ENCODE measurements around the gene NDUFA8.

The NDUFA8 gene

DNA sequence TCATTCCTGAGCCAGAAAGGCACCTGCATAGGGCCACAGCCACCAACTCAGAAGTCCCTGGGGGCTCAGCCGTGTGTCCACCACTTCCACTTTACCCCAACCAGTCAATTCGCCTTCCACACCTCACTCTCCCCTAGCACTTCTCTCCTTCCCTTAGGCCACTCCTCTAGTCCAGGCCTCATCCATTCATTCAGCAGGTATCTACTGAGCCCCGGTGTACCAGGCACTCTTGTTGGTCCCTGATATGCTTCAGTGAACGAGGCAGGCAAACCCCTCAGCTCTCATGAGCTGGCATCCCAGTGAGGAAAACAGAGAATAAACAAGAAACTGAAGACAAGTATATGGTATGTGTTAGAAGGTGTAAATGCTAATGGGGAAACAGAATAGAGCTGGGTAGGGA, 28.7 kb downstream of the NDUFA8 start:
- TF ChIP-seq, protein P1, sequence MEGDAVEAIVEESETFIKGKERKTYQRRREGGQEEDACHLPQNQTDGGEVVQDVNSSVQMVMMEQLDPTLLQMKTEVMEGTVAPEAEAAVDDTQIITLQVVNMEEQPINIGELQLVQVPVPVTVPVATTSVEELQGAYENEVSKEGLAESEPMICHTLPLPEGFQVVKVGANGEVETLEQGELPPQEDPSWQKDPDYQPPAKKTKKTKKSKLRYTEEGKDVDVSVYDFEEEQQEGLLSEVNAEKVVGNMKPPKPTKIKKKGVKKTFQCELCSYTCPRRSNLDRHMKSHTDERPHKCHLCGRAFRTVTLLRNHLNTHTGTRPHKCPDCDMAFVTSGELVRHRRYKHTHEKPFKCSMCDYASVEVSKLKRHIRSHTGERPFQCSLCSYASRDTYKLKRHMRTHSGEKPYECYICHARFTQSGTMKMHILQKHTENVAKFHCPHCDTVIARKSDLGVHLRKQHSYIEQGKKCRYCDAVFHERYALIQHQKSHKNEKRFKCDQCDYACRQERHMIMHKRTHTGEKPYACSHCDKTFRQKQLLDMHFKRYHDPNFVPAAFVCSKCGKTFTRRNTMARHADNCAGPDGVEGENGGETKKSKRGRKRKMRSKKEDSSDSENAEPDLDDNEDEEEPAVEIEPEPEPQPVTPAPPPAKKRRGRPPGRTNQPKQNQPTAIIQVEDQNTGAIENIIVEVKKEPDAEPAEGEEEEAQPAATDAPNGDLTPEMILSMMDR (IDR thresholded peaks at IDR 0.05; ENCODE audit: borderline replicate concordance, control extremely low read depth, extremely low read depth, insufficient read depth, missing control alignments): no peak
- in situ Hi-C loops (cut with MboI; ENCODE audit: low sequenced_read_pairs, unreplicated experiment): no loop called here
- DNase-seq (ENCODE audit: low spot score): no peak

DNA sequence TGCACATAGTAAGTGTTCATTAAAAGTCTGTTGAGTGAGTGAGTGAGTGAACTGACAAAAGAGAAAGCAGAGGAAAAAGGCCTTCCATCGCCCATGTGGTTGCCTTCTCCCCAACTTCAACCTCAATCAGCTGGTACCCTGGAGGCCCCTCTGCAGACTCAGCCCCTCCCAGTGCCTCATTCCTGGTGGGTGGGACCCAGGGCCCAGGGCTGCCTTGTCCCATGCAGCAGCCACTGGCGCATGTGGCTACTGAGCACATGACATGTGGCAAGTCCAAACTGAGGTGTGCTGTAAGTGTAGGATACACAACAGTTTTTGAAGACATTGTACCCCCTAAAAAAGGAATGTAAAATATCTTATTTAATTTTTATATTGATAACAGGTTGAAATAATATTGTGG, 29.6 kb downstream of the NDUFA8 start:
- TF ChIP-seq, protein P1 (IDR thresholded peaks at IDR 0.05; ENCODE audit: borderline replicate concordance, control extremely low read depth, extremely low read depth, insufficient read depth, missing control alignments): no peak
- in situ Hi-C loops (cut with MboI; ENCODE audit: low sequenced_read_pairs, unreplicated experiment): loop anchor here (10.0 kb wide), 1 partner anchor 685 kb away; no protein-coding TSS in a partner anchor
- no peak for DNase-seq (ENCODE audit: low spot score)

DNA sequence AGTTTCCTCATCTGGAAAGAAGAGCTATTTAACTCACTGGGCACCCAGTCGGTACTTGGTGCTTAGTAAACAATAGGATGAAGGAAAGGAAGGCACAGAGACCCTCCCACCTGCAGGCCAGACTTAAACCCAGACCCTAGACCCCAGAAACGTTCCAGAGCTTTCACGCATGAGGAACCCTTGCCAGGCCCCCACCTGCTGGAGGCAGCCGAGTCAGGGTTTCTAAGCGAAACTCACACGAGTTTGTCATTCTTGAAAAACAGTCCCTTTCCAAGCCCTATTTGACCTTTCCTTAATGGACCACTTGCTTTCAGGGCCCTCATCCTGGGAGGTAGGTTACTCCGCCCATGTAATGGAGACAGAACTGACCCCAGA, 30.6 kb downstream of the NDUFA8 start:
- in situ Hi-C loops (cut with MboI; ENCODE audit: low sequenced_read_pairs, unreplicated experiment): loop anchor here (10.0 kb wide), 1 partner anchor 686 kb away; no protein-coding TSS in a partner anchor
- TF ChIP-seq, protein P1 (IDR thresholded peaks at IDR 0.05; ENCODE audit: borderline replicate concordance, control extremely low read depth, extremely low read depth, insufficient read depth, missing control alignments): no peak
- DNase-seq (ENCODE audit: low spot score): no peak

DNA sequence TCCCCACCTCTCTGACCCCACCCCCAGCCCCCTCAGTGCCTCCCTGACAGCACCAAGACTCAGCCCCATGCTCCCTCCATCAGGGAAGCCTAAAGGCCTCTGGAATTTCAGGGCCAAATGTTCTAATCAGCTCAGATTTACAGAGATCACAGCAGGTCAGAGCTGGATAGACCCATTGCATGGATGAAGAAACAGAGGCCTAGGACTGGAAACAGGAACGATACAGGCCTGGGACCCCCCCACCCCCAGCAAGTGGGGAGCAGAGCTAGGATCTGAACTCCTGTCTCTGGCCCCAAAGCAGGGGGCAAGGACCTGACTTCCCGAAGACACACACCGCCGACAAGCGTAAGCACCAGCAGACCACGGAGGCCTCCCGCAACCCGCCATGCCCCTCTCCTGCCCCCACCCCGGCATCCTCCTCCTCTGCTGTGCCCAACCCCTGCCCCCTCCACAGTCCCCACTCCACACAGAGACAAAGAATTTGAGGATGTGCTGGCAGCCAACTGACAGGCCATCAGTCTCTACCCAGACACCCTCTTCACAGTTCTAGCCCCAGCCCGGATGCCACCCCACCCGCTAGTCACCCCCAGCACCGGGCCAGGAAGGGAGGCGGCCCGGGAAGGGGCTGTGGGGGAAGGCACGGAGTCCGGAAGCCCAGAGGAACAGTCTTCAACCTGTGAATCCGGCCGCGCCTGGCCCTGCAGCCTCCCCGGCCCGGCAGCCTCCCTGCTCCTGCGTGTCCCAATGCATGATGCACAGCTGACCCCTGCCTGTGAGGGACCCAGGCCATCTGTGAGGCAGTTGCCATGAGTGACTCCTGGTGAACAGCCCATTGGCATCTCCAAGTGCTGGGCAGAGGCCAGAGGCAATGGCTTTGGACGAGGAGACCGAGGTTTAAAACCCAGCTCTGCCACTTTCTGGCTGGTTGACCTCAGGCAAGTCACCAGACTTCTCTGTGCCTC, 31.3 kb downstream of the NDUFA8 start:
- DNase-seq (ENCODE audit: low spot score): no peak
- TF ChIP-seq, protein P1 (IDR thresholded peaks at IDR 0.05; ENCODE audit: borderline replicate concordance, control extremely low read depth, extremely low read depth, insufficient read depth, missing control alignments): no peak
- in situ Hi-C loops (cut with MboI; ENCODE audit: low sequenced_read_pairs, unreplicated experiment): loop anchor here (10.0 kb wide), 1 partner anchor 687 kb away; no protein-coding TSS in a partner anchor

DNA sequence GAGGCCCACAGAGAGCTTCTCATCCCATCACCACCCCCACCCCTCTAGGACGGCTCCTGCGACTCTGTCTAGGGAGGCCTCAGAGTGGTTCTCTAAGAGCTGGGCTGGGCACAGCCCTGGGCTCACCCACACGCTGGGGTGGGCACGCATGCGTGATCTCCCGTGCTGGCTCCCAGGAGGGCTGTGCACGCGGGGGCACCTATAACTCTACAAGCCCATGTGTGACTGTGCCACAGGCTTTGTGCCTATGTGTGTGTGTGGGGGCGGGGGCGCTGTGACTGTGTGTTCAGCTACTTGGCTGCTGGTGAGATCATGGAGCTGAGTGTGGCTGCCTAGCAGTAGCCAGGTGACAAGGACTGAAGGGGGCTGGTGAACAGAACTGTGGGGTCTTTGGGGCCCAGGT, 32.2 kb downstream of the NDUFA8 start:
- in situ Hi-C loops (cut with MboI; ENCODE audit: low sequenced_read_pairs, unreplicated experiment): loop anchor here (10.0 kb wide), 1 partner anchor 687 kb away; no protein-coding TSS in a partner anchor
- TF ChIP-seq, protein P1 (IDR thresholded peaks at IDR 0.05; ENCODE audit: borderline replicate concordance, control extremely low read depth, extremely low read depth, insufficient read depth, missing control alignments): no peak
- DNase-seq (ENCODE audit: low spot score): peak; percentile 28

DNA sequence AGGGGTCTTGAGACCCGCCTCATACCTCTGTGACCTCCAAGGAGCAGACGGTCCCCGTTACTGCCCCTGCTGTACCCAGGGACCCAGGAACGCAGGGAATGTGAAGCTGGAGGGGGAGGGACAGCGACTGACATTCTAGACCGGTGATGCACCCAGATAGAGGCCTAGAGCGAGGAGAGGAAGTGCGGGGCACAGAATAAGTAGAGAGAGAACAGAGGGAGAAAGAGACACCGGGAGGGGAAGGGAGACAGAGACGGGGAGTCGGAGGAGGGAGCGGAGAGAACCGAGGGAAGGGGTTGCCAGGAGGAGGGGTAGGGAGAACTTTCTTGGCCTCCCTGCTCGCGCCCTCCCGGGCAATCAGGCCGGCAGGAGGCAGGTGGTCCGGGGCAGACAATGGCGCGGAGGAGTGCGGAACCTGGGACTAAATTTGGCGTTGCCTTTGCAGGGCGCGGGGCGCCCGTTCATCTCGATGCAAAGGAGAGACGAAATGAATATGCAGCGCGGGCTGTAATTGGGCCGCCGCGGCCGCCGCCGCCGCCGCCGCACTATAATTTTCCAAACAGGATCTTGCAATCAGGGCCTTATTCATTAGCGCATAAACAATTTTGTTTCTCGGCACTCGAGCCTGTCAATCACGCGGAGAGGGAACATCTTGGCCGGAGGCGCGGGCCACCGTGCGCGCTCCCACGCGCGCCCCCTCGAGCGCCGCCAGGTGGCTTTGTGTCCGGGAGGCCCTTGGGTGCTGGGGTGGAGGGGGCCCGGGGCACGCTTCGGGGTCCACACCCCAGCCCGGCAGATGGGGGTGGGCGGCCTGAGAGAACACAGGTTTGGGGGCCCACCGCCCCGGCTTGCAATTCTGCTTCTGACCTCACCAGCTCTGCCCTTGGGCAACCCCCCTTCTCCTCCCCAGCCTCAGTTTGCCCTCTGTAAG, 33.0 kb downstream of the NDUFA8 start:
- in situ Hi-C loops (cut with MboI; ENCODE audit: low sequenced_read_pairs, unreplicated experiment): loop anchor here (10.0 kb wide), 1 partner anchor 688 kb away; no protein-coding TSS in a partner anchor
- DNase-seq (ENCODE audit: low spot score): no peak
- TF ChIP-seq, protein P1 (IDR thresholded peaks at IDR 0.05; ENCODE audit: borderline replicate concordance, control extremely low read depth, extremely low read depth, insufficient read depth, missing control alignments): no peak
